ENCODE results near the gene NBAS.

GRCh38 chr2:15543053-15543452 is 18.1 kb downstream of the NBAS start:
- TF ChIP-seq, protein P1, sequence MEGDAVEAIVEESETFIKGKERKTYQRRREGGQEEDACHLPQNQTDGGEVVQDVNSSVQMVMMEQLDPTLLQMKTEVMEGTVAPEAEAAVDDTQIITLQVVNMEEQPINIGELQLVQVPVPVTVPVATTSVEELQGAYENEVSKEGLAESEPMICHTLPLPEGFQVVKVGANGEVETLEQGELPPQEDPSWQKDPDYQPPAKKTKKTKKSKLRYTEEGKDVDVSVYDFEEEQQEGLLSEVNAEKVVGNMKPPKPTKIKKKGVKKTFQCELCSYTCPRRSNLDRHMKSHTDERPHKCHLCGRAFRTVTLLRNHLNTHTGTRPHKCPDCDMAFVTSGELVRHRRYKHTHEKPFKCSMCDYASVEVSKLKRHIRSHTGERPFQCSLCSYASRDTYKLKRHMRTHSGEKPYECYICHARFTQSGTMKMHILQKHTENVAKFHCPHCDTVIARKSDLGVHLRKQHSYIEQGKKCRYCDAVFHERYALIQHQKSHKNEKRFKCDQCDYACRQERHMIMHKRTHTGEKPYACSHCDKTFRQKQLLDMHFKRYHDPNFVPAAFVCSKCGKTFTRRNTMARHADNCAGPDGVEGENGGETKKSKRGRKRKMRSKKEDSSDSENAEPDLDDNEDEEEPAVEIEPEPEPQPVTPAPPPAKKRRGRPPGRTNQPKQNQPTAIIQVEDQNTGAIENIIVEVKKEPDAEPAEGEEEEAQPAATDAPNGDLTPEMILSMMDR (conservative IDR thresholded peaks at IDR 0.05; ENCODE audit: low read depth, low read length) = no peak
- no peak for TF ChIP-seq CEBPB (IDR thresholded peaks at IDR 0.05; ENCODE audit: low read depth, low read length)
- TF ChIP-seq POLR2A (IDR thresholded peaks at IDR 0.05; ENCODE audit: low read depth, low read length) = no peak
- no peak for TF ChIP-seq MXI1 (IDR thresholded peaks at IDR 0.05; ENCODE audit: borderline replicate concordance, low read depth, low read length)
- TF ChIP-seq BHLHE40 (IDR thresholded peaks at IDR 0.05; ENCODE audit: low read depth, low read length) = no peak
- no peak for TF ChIP-seq ELK1 (IDR thresholded peaks at IDR 0.05; ENCODE audit: borderline replicate concordance, low read depth, low read length)
- TF ChIP-seq MAFK (IDR thresholded peaks at IDR 0.05; ENCODE audit: low read depth, low read length) = no peak
- TF ChIP-seq SMC3 (IDR thresholded peaks at IDR 0.05; ENCODE audit: low read depth, low read length) = no peak
- TF ChIP-seq CHD1 (IDR thresholded peaks at IDR 0.05; ENCODE audit: low read depth, low read length) = no peak
- no peak for TF ChIP-seq RFX5 (IDR thresholded peaks at IDR 0.05; ENCODE audit: low read depth, low read length)
- no peak for TF ChIP-seq RAD21 (IDR thresholded peaks at IDR 0.05; ENCODE audit: low read length)
- TF ChIP-seq, protein P2, sequence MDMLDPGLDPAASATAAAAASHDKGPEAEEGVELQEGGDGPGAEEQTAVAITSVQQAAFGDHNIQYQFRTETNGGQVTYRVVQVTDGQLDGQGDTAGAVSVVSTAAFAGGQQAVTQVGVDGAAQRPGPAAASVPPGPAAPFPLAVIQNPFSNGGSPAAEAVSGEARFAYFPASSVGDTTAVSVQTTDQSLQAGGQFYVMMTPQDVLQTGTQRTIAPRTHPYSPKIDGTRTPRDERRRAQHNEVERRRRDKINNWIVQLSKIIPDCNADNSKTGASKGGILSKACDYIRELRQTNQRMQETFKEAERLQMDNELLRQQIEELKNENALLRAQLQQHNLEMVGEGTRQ (IDR thresholded peaks at IDR 0.05; ENCODE audit: low read depth, low read length) = no peak
- no peak for TF ChIP-seq MAZ (IDR thresholded peaks at IDR 0.05; ENCODE audit: borderline replicate concordance, low read depth, low read length)

Data from IMR-90 (cell line).